SU-DHL-6 (cell line): Measurements from ENCODE around the gene GRAMD1B.

ENCODE experiments used
- EZH2phosphoT487 ChIP-seq: fragments of 200-600 bp; sonication (generic), shearing (Covaris generic); conservative IDR thresholded peaks from 2 replicates; pipeline ENCODE4 v1.6.1; 2018; ENCODE audit warnings: mild to moderate bottlenecking, antibody characterized with exemption, low read length, moderate library complexity, mixed read lengths
- TF ChIP-seq, protein P1 (sequence below): fragments of 200-600 bp; sonication (generic); IDR thresholded peaks from one replicate; pipeline ENCODE4 v1.5.1; 2017; ENCODE audit warnings: antibody characterized with exemption, mild to moderate bottlenecking, low read length, moderate library complexity; ENCODE audit not compliant: insufficient read depth, poor library complexity, severe bottlenecking

DNA sequence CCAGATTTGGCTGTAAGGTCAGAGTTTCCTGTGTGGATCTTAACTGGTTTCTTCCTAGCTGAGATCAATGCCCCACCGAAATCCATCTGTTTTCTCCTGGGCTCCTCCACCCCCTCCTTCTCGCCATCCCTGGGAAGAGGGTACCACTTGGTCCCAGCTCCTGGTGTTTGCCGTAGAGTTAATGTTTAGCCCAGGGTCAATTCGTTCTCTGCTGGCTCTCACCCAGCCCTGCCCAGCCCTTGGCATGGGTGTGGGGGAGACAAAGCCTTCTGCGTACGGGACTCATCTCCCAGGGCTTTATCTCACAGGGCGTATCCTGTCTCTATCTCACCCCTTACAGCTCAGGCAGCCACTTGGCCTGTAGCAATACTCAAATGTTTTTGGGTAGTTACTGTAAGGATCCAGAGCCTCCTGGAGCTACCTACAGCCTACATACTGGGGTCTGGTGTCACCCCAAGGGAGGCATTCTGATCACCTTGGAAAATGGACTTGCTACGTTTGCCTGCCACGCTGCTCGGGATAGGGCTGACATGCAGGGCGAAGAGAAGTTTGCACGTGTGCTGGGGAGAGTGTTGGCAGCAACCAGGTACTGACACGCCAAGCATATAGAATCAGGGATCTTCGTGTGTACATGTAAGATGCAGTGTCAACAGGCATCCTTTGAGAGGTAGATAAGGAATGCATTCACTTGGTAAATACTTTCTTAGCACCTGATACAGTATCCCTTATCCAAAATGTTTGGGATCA, 158.2 kb downstream of the GRAMD1B start:
- TF ChIP-seq, protein P1, sequence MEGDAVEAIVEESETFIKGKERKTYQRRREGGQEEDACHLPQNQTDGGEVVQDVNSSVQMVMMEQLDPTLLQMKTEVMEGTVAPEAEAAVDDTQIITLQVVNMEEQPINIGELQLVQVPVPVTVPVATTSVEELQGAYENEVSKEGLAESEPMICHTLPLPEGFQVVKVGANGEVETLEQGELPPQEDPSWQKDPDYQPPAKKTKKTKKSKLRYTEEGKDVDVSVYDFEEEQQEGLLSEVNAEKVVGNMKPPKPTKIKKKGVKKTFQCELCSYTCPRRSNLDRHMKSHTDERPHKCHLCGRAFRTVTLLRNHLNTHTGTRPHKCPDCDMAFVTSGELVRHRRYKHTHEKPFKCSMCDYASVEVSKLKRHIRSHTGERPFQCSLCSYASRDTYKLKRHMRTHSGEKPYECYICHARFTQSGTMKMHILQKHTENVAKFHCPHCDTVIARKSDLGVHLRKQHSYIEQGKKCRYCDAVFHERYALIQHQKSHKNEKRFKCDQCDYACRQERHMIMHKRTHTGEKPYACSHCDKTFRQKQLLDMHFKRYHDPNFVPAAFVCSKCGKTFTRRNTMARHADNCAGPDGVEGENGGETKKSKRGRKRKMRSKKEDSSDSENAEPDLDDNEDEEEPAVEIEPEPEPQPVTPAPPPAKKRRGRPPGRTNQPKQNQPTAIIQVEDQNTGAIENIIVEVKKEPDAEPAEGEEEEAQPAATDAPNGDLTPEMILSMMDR, result no peak
- no peak for TF ChIP-seq EZH2phosphoT487
